ENCODE measurements around the gene FAM219A. TPM values are rescaled to one million over a fixed set of nuclear protein-coding genes. Genes with fewer than 3 reads are reported as not detected.
A peak's percentile ranks its signal among the peaks of the same experiment; 100 is the strongest.

Gene FAM219A
- 10 to 100 TPM; 10.0 to 33.0 (median 15.2) TPM for total RNA-seq

DNA sequence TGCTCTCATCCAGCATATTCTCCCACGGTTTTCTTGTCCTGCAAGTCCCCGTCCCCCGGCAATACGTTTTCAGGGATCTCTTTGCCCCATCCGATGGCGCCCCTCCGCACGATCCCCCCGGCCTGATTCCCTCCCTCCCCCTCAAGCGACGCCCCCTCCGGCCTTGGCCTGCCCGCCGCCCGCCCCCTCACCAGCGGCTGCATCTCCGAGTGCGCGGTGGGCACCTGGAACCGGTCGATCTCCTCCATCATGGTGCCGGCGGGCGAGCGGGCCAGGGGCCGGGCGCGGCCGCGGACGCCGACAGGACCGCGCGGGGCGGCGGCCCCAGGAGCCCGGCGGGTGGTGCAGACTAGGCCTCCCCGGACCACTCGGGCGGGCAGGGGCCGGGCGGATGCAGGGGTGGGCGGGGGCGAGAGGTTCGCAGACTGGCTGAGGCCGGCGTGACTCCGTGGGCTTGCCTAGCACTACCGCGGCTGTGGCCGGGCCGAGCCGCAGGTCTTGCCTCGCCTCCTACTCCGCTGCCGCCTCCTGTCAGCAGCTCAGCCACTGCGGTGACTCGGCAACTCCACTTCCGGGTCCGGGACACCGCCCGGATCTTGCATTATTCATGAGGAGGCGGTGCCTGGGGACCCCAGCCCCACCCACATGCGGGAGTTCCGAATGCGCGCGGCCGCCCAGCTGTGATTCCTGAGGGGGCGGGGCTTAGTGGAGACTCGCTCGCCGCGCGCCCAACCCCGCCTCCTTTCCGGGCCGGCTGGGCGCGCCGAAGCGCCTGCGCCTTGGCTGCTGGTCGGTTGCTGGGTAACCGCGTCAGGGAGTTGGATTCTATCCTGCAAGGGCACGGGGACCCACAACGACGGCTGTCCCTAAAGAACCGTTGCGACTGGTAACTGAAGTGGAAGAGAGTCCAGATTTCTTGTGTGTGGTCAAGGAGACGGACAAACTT lies at the start of gene FAM219A, which contains the start of gene DNAI1:
FAM219A (minus strand) TSS at position 558 of the 946 bp plus-strand sequence; CDS start at position 251, 307 bp downstream.
DNAI1 (plus strand) TSS at position 793 of the 946 bp plus-strand sequence. CDS start 201 bp downstream, outside the sequence.
- TF ChIP-seq EP300 (IDR thresholded peaks at IDR 0.05) (no peak), POLR2A (IDR thresholded peaks at IDR 0.05) (peak in 3 of 4 donors; percentile 56 to 88 (median 79)), CTCF (IDR thresholded peaks at IDR 0.05) (no peak), POLR2AphosphoS5 (IDR thresholded peaks at IDR 0.05) (peak; percentile 91 to 95)
- 1% methylated on average over 23 to 58 of the region's 94 CpGs for WGBS, 2 donors
- Histone ChIP-seq H3K27ac (peak within 1 kb of the TSS; percentile 56 to 90 (median 76)), H3K36me3 (no peaks in the 10 kb centered on the region), H3K9me3 (no peaks in the 10 kb centered on the region), H3K27me3 (no peaks in the 10 kb centered on the region), H3K4me3 (peak within 1 kb of the TSS; percentile 89 to 94 (median 92)), H3K4me1 (peaks cover 17 to 37% (median 33%) of the 10 kb centered on the region in 4 donors)
- DNase-seq (peak; percentile 99 to 100), ATAC-seq (ENCODE audit: low FRiP score in 2 of 2) (peak; percentile 99)

DNA sequence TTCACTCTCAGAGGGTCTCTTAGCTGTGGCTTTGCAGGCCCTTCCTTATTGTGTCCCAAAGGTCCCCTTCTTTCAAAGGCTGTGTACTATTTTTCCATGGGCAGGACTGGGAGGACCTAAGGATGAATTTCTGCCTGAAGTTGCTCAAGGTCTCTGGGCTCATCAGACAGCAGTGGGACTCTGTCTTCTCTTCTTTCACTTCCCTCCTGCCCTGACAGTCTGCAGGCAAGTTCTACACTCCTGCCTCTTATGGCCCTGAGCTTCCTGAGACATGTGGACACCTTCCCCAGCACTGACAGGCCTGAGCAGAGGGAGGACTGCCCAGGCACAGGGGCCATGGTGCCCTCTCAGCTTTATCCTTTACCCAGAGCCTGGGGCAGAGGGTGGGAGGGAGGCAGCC lies 49.6 kb upstream of the FAM219A start:
- Histone ChIP-seq H3K27ac (no peak overlapping the region), H3K9me3 (no peaks in the 10 kb centered on the region), H3K4me1 (peaks cover 0 to 7% (median 3%) of the 10 kb centered on the region in 4 donors), H3K36me3 (no peaks in the 10 kb centered on the region), H3K4me3 (no peak overlapping the region), H3K27me3 (no peaks in the 10 kb centered on the region)
- ATAC-seq (ENCODE audit: low FRiP score in 2 of 2) (no peak), DNase-seq (no peak)
- no peak for TF ChIP-seq CTCF (IDR thresholded peaks at IDR 0.05)
- no peak for TF ChIP-seq POLR2AphosphoS5 (IDR thresholded peaks at IDR 0.05)

- WGBS, 2 donors, result 84 to 85% methylated on average over 5 of the region's 5 CpGs
- ATAC-seq (ENCODE audit: low FRiP score in 2 of 2) (no peak), DNase-seq (no peak)
- H3K4me1 ChIP-seq, result peaks cover 0 to 7% (median 4%) of the 10 kb centered on the region in 4 donors
- no peaks in the 10 kb centered on the region for H3K36me3 ChIP-seq
- H3K27me3 ChIP-seq, result no peaks in the 10 kb centered on the region
- no peak for TF ChIP-seq POLR2A (IDR thresholded peaks at IDR 0.05)
- TF ChIP-seq POLR2AphosphoS5 (IDR thresholded peaks at IDR 0.05), result no peak
- TF ChIP-seq EP300 (IDR thresholded peaks at IDR 0.05), result no peak
- no peak for TF ChIP-seq CTCF (IDR thresholded peaks at IDR 0.05)
- no peak overlapping the region for H3K27ac ChIP-seq
- H3K9me3 ChIP-seq, result no peaks in the 10 kb centered on the region
- H3K4me3 ChIP-seq, result no peak overlapping the region
Measured at GRCh38 chr9:34507556-34507955, 49.2 kb upstream of the FAM219A start.

DNA sequence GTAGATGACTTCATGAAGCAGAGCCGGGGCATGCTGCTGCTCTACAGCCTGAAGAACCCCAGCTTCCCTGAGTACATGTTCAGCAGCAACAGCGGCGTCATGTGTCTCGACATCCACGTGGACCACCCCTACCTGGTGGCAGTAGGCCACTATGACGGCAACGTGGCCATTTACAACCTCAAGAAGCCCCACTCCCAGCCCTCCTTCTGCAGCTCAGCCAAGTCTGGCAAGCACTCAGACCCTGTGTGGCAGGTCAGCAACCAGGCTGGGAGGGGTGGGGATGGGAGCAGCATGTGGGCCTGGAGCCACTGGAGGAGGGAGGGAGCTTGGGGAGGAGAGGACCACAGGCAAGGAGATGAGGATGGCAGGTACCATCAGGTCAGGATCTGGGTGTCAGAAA lies 48.3 kb upstream of the FAM219A start:
- Histone ChIP-seq H3K4me3 (no peak overlapping the region), H3K9me3 (no peaks in the 10 kb centered on the region), H3K4me1 (peaks cover 0 to 15% (median 13%) of the 10 kb centered on the region in 4 donors), H3K27me3 (no peaks in the 10 kb centered on the region), H3K36me3 (no peaks in the 10 kb centered on the region), H3K27ac (no peak overlapping the region)
- 60 to 96% methylated on average over 1 to 7 of the region's 7 CpGs for WGBS, 2 donors
- ATAC-seq (ENCODE audit: low FRiP score in 2 of 2), result no peak
- TF ChIP-seq POLR2A (IDR thresholded peaks at IDR 0.05) (no peak), EP300 (IDR thresholded peaks at IDR 0.05) (no peak), POLR2AphosphoS5 (IDR thresholded peaks at IDR 0.05) (no peak), CTCF (IDR thresholded peaks at IDR 0.05) (no peak)
- peak in 1 of 2 donors; percentile 13 for DNase-seq

Data from upper lobe of left lung (tissue), 6 donors.